Stimulated activated CD4-positive, alpha-beta T cell treated with anti-CD3 and anti-CD28 coated beads, Interleukin-1b, Interleukin-23, amount 100 ng/mL, for 1 hour (primary cell): ENCODE data around the gene LYPLAL1.

Experiments
- DNase-seq, 2 donors: peaks; one replicate each; pipeline ENCODE4 v3.0.0-alpha.2; 2020; ENCODE audit warnings: low read depth in 2 of 2

LYPLAL1 gene

DNA sequence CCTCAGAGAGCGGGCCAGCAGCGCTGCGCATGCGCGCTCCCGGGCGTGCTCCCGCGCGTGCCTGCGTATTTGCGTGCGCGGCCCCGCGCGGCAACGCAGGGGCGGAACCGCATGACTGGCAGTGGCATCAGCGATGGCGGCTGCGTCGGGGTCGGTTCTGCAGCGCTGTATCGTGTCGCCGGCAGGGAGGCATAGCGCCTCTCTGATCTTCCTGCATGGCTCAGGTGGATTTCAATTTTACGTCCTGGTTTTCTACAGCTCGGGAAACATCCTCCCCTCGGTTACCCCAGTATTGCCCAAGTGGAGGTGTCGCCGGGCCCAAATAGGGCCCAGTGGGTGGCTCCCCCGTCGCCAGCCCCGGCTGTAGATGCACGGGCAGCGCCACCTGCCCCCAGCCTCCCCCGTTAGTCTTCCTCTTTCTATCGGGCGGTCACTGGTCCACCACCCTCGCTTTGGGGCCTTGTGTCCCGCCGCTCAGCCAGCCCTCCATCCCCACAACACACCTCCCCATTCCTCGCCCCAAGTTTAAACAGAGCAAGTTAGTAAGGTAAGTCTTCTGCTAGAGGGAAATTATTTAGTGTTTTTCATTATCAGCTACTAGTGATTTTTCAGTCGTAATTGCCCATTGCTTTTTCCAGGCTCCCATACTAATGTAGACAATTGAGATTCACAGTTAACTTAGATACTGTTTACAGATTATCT, at the start of gene LYPLAL1:
TSS of gene LYPLAL1 (plus strand) at position 121 of the 702 bp plus-strand sequence. CDS start at position 134, 13 bp downstream.
- peak; percentile 68 to 69 for DNase-seq

DNA sequence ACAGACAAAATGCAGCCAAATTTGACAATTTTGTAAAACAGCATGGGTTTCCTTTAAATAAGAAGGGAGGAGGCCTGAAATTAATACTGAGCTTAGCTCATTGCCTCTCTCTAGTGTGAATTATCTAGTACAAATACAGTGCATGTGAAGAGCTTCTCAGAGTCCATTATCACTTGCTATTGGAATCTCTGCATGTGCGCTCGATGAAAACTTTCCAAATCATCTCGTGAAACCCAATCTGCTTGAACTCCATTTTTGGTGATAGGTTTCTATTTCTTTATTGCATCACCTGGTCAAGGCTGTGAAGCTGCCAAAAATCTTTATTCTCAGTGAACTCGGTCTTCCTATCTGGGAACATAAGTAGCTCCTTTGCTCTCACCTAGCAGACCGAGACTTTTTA, 49.5 kb upstream of the LYPLAL1 start:
- no peak for DNase-seq

DNA sequence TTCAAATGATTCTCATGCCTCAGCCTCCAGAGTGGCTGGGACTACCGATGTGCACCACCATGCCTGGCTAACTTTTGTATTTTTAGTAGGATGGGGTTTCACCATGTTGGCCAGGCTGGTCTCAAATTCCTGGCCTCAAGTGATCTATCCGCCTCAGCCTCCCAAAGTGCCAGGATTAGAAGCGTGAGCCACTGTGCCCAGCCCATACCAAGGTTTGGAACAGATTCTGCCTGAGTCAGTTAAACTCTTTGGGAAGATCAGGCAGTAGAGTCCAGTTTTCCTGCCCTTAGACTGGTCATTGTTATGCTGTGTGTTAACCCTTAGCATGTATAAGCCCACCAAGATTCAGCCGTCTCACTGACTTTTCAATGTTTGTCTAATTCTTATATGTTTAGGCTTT, 48.3 kb upstream of the LYPLAL1 start:
- no peak for DNase-seq

DNA sequence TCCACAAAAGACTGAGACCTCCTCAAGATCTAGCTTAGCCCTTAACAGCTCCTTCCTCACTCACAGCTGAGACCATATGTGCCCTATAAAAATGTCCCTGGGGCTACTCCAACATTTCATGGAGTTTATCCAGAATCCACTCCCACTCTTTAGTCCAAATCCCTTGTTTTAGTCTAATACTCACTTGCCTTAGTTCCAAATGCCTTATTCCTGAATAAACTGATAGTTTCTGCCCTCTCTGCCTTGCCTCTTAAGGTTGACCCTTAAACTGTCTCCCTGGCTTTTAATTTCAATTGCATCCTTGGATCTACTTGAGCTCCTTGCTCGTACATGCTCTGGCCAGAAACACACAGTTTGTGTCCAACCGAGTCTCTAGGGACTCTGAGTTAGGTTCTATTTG, 47.3 kb upstream of the LYPLAL1 start:
- no peak for DNase-seq

DNA sequence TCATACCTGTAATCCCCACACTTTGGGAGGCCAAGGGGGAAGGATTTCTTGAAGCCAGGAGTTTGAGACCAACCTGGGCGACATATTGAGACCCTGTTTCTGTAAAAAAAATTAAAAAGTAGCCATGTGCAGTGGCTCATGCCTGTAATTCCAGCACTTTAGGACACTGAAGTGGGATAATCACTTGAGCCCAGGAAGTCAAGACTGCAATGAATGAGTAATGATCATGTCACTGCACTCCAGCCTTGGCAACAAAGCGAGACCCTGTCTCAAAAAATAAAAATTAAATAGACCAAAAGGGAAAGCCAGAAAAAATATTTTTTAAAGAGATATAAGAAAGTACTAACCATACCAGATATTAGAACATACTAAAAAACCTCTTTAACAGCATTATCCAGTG, 44.7 kb upstream of the LYPLAL1 start:
- no peak for DNase-seq

DNA sequence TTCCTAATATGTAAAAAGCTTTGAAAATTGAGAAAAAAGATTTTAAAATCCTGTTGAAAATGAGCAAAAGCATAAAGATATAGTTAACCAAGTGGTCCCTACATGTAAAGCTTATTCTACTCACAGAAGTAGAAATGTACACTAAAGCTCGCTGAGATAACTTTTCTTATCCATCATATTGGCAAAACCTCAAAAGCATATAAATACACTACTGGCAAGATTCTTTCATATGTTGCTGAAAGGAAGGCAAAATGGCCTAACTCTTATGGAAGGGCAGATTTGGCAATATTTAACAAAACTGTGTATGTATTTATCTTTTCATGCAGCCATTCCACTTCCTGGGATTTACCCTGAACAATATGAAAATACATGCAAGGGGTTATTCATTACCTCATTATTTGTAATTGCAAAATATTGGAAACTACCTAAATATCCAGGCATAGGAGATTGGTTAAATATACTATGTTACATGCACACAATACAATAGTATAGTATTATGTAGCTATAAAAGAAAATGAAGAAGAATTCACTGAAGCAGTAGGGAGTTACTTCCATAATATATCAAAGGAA, 43.2 kb upstream of the LYPLAL1 start:
- DNase-seq, result no peak

DNA sequence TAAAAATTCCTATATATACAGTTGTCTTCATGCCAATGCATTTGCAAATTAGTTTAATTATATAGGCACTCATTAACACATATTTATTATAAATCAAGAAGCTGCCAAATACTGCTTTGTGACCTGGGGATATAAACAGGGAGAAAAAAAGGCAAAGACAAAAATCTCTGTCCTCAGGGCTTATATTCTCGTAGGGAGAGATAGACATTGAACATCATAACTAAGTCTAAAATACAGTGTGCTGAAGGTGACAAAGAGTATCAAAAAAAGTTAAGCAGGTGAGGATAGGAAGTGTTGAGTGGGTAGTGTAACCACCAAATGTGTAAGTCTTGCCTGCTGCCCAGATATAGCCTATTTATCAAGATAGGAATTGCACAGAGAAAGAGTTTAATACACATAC, 40.7 kb upstream of the LYPLAL1 start:
- DNase-seq, result no peak

DNA sequence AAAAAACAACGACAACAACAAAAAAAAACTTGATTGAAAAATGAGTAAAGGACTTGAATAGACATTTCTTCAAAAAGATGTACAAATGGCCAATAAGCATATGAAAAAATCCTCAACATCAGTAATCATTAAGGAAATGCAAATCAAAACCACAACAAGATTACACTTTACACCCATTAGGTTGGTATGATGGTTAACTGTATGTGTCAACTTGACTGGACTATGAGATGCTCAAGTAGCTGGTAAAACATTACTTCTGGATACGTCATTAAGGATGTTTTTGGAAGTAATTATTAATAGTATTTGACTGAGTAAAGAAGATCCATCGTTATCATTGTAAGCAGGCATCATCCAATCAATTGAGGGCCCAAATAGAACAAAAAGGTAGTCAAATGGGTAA, 34.9 kb upstream of the LYPLAL1 start:
- DNase-seq, result no peak

DNA sequence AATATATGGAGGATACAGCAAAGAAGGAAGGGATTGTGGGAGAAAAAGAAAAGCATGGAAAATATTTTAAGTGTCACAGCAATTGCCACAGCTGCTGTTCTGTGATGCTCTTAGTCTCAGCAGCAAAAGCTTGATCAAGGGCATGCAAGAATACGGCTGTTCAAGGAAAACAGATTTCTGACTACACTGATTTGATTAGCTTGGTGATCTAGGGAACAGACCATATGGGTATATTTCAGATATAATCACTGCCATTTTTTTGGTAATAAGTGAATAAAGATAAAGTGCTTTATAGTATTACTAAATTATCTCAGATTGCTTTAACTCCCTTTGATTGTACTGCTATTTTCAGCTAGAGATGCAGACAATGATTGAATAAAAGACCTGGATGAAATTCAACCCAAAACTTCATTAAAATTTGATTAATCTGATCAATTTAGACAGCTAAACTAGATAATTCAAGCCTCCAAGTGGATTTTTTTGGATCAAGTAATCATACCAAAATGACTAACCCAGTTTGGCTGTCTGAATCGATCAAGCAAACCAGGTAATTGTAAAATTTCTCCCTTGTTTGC, 33.3 kb upstream of the LYPLAL1 start:
- no peak for DNase-seq

DNA sequence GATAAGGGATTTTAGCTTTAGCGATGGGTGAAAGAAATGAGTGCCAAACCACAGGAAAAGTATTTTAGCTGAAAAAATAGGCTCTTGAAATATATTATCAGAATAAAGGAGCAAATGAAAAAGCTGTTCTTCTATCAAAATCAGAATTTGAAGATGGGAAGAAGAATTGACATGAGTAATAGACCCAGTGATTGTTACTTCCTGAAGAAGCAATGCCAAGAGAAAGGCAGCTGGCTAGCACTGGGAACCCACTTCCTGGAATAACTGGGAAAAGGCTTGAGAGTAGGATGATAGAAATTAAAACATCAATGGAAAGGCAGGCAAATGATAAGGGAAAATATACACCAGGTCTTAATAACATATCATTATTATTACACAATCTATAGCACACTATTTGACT, 29.9 kb upstream of the LYPLAL1 start:
- DNase-seq, result no peak

DNA sequence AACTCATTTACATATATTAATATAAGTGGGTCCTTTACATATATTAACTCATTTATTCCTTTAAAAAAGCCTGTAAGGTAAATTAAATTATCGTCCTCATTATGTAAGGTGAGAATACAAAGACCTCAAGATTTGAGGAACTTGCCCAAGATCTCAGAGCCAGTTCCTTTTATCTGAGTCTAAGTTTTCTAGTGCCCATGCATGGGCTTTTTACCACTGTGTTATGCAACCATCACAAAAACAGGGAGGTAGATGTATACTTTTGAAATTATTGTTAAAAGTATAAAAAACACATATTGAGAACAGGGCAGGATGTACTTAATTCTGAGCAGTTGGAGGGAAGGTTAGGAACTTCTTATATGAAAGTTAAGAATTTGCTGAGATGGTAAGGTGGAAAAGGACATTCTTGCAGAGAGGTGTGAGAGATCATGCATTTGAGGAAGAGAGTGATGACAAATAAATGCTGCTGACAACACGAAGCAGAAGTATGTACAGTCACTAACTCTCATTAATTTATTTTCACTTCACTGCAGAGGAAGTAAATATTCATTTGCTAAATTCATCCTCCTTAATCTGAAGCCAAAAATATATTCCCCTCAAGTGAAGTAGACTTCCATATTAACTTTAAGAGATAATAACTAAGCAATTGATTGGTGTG, 28.9 kb upstream of the LYPLAL1 start:
- no peak for DNase-seq

DNA sequence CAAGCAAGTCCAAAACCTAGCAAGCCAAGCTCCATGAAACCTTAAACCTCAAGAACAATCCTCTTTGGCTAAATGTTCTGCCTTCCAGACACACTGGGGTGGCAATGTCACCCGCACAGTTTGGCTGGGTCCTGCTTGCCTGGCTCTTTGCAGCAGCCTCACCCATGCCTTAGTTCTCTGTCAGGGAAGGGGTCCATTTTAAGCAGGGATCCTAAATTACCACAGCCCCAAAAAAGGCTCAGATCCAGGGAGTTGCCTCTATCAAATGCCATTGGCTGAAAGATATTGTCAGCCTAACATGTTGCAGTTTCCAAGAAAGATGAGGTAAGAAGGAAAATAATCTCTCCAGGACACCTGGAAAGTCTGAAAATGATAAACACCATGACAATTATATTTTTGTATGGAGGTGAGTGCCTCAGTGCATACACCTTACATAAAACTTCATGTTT, 26.1 kb upstream of the LYPLAL1 start:
- no peak for DNase-seq

DNA sequence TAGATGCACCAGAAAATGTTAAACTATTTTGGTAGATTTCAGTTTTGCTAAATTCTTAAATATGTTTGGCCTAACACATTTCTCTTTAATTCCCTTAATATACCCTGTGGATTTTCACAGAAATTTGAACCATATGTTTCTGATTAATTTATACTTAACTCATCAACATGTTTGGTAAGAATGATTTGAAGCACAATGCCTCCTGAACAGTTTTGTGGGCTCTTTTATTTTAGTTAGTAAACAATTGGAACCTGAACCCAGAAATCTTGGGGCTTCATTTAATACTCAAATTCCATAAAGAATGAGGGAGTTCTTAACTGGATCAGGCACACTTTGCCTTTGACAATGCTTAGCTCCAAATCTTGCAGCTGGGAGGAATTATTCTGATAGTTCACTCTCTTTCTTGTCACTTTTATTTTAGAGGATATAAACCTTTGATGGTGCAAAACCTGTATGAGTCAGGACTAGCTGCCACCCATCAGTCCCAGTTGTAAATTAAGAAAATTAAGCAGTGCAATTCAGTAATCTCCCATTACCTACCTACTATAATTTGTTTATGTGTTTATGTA, 24.6 kb upstream of the LYPLAL1 start:
- DNase-seq, result no peak

DNA sequence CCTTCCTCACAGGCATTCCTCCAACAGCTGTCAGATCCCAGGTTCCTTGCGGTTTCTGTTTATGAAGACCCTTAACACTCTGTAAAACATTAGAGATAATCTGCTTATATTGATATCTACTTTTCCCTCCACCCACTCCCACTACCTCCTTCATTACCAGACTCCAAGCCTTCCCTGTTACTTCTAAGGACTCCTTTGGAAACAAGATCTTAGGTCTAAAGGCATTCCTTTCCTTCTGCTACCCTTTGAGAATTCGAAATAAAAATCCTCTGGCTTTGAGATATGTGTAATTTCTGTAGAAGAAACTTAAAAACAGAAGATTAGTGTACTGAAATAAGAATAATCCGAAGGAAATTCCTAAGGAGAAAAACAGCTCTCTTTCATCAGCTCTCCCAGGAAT, 23.7 kb upstream of the LYPLAL1 start:
- DNase-seq, result no peak

DNA sequence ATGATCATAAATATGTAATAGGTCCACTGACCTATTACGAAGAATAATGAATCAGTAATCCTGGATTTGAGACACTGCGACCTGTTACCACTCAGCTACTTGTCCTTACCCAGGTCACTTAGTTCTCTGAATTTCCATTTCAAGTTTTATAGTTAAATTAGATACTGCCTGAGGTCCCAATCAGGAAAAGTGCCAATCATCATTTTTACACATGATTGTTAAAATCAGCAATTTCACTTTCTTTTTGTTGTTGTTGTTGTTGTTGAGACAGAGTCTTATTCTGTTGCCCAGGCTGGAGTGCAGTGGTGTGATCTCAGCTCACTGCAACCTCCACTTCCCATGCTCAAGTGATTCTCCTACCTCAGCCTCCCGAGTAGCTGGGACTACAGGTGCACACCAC, 22.8 kb upstream of the LYPLAL1 start:
- DNase-seq, result no peak

DNA sequence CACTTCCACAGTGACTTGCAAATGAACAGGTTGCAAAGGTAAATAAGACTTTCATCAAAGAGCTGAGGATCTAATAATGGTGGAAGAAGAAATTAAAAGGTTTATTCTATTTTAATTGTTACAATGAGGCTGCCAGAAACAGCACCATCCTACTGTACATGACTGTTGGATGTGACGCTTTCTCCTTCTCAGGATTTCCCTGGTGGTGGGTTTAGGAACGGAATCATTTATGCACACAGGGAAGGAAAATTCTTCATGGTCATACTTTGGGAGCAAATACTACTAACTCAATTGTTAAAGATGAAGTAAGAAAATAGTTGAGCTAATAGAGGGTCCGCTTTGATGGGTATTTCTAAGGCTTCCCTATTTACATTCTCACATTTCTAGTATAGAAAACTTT, 22.2 kb upstream of the LYPLAL1 start:
- DNase-seq, result no peak

DNA sequence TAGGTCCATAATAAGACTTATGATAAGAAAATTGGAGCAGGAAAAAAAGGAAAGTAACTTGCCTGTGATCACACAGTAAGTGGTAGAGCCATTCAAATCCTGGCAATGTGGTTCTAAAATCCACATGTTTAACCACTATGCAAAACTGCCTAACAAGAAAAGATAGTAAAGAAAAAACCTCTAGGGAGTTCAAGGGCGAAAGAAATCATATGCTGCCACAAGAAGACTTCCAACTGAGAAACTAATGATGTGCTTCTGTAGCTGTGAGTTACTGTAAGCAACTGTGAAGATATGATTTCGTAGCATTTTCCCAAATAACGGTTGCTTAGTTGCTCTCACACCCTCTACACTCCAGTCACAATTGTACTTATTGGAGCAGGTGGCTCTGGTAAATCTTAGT, 20.9 kb upstream of the LYPLAL1 start:
- no peak for DNase-seq

DNA sequence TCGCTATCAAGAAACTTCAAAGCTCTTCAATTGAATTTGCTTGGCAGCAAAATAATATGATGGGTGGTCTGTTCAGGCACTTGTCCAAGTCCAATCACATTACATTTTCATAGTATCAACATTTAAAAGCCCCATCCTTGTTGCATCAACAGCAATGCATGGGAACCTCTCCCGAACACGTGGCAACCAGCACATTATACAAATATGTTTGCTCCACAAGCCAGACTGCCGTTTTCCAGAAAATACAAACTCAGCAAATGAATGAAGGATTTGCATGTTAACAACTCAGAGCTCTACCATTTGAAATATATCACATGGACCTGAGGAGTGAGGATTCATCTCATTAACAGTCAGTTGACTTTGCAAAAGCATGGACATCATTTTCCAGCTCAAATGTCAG, 20.0 kb upstream of the LYPLAL1 start:
- DNase-seq, result no peak

DNA sequence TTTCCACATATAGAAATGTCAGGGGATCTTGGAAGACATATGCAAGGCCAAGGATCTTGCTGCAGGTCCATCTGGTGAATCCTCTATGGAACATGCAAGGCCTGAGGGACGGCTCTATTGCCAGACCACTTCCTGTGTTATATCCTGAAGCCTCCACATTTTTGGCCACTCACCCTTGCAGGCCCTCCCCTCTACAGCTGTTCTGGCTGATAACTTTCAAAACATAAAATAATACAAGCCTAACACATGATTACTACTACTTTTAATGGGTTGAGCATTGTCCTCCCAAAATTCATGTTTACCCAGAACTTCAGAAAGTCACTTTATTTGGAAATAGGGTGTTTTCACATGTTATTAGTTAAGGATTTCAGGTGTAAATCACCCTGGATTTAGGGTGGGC, 18.5 kb upstream of the LYPLAL1 start:
- no peak for DNase-seq

DNA sequence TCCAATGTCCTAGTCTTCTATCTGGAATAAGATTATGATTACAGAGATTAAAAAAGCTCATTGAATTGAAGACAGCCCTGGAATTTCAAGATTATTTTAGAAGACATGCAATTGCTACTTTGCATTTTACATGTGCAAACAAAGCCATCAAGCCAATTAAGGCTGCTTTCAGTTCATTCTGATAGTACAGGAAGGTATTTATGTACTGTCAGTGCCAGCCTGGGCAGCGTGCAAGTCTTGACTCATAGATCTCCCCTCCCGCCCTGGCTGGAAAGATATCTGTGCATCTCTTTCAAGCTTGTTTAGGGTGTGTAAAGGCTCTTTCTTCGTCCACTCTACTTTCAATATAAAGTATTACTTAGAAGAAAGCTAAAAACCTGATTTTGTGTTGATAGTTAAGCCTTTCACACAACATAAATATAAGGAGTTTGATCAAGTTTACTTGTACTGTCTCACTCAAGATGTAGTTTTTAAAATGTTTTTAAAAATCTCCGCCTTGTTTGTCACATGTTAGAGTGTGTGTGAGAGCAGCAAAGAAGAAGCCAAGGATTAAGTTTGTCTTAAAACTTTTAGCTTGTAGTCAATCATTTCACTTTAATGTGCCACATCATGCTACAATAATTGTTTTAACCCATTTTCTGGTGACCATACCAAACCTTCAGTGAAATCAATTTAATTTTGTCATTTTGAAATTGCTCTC, 13.6 kb upstream of the LYPLAL1 start:
- DNase-seq, result no peak

DNA sequence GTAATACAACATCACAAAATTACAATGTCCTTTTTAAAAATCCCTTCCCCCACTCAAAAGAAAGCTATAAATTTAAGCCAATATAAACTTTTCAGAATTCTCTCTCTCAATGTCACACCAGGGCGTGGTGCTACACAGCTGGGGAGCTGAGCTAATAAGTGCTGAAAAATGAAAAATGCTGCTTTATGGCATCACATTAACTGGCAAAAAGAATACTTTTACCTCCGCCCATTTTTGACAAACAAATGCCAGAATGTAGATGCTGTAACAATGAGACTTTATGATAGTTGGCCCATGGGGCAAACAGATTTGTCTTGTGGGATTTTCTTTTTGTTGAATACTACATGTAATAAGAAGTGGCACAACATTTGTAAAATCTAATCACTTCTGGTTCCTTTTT, 12.7 kb upstream of the LYPLAL1 start:
- DNase-seq, result no peak

DNA sequence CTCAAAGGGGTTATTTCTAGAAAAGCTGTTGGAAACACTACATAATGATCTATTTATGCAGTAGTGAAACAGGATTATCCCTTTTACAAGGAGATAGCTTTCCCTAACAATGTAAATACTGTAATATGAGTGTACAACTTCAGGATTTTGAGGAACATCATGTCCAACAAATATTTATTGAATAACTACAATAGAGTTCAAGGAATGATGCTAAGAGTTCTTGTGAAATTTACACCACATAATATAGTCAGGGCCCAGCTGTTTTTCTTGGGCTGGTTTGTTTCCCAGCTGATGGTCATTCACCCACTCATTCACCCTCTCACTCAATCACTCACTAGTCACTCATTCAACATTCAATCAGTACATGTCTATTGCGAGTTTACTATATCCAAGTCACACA, 12.3 kb upstream of the LYPLAL1 start:
- DNase-seq, result no peak
